WTC11 (cell line): Measurements from ENCODE around the gene LIMK1. TPM values are rescaled to one million over a fixed set of nuclear protein-coding genes. Genes with fewer than 3 reads are reported as not detected.

Experiments used
- ATAC-seq: fragments of 200-7000 bp; cut with Tn5 transposase; 2 replicates; pipeline ENCODE4 v1.10.0; 2021; ENCODE audit warnings: mild to moderate bottlenecking, moderate library complexity
- CTCF ChIA-PET: fragments of 300-600 bp; sonication (Branson Sonifier 250); formaldehyde crosslinking; loops from one replicate; lab custom pipeline; 2021; ENCODE audit warnings: antibody characterized with exemption; lab: Charles Lee
- POLR2A ChIA-PET: fragments of 350-600 bp; sonication (Branson Sonifier 250); formaldehyde crosslinking; loops from one replicate; lab custom pipeline; 2021; ENCODE audit warnings: antibody characterized with exemption; lab: Charles Lee
- DNase-seq: peaks from one replicate; pipeline ENCODE4 v3.0.0; 2021; ENCODE audit warnings: low spot score
- H3K27ac Mint-ChIP-seq: 2 replicates; pipeline ENCODE4 v1.8.0; 2021; ENCODE audit warnings: mixed read lengths
- H3K27me3 Mint-ChIP-seq: 2 replicates; pipeline ENCODE4 v1.8.0; 2021; ENCODE audit warnings: low read depth, mild to moderate bottlenecking, moderate library complexity, mixed read lengths
- H3K36me3 Mint-ChIP-seq: 2 replicates; pipeline ENCODE4 v1.8.0; 2021; ENCODE audit warnings: mixed read lengths
- H3K4me1 Mint-ChIP-seq: 2 replicates; pipeline ENCODE4 v1.8.0; 2022; ENCODE audit warnings: mixed read lengths
- H3K4me3 Mint-ChIP-seq: 2 replicates; pipeline ENCODE4 v1.8.0; 2021; ENCODE audit warnings: mild to moderate bottlenecking, moderate library complexity, mixed read lengths
- H3K9me3 Mint-ChIP-seq: 2 replicates; pipeline ENCODE4 v1.8.0; 2021; ENCODE audit warnings: mixed read lengths
- ATF1 ChIP-seq: sonication (generic); formaldehyde crosslinking; IDR thresholded peaks from 2 replicates; pipeline ENCODE4 v1.8.1; 2023; ENCODE audit warnings: mild to moderate bottlenecking, moderate library complexity, missing genetic modification reagents
- FOXK1 ChIP-seq: sonication (generic); formaldehyde crosslinking; IDR thresholded peaks from 2 replicates; pipeline ENCODE4 v1.8.0; 2022; ENCODE audit warnings: mild to moderate bottlenecking, moderate library complexity, missing genetic modification reagents
- FOXP1 ChIP-seq: sonication (generic); formaldehyde crosslinking; IDR thresholded peaks from 2 replicates; pipeline ENCODE4 v1.8.0; 2022; ENCODE audit warnings: missing genetic modification reagents, mild to moderate bottlenecking, moderate library complexity, borderline replicate concordance
- GABPB1 ChIP-seq: sonication (generic); formaldehyde crosslinking; IDR thresholded peaks from 2 replicates; pipeline ENCODE4 v1.8.1; 2023; ENCODE audit warnings: mild to moderate bottlenecking, missing genetic modification reagents
- JUN ChIP-seq: sonication (generic); formaldehyde crosslinking; IDR thresholded peaks from 2 replicates; pipeline ENCODE4 v1.8.0; 2023; ENCODE audit warnings: mild to moderate bottlenecking, missing genetic modification reagents
- KAT7 ChIP-seq: sonication (generic); formaldehyde crosslinking; IDR thresholded peaks from 2 replicates; pipeline ENCODE4 v1.8.1; 2023; ENCODE audit warnings: missing genetic modification reagents, mild to moderate bottlenecking, borderline replicate concordance
- MXD4 ChIP-seq: fragments of 250-450 bp; sonication (Bioruptor Pico); IDR thresholded peaks from 2 replicates; pipeline ENCODE4 v1.8.0; 2021; ENCODE audit warnings: mild to moderate bottlenecking, moderate library complexity, borderline replicate concordance
- NR2C2 ChIP-seq: sonication (generic); formaldehyde crosslinking; IDR thresholded peaks from 2 replicates; pipeline ENCODE4 v1.8.0; 2022; ENCODE audit warnings: mild to moderate bottlenecking, missing genetic modification reagents
- OVOL2 ChIP-seq: fragments of 250-450 bp; sonication (Bioruptor Pico); IDR thresholded peaks from 2 replicates; pipeline ENCODE4 v1.9.0; 2021; ENCODE audit warnings: mild to moderate bottlenecking, borderline replicate concordance
- RORB ChIP-seq: fragments of 250-450 bp; sonication (Bioruptor Pico); IDR thresholded peaks from 2 replicates; pipeline ENCODE4 v1.9.0; 2021; ENCODE audit warnings: mild to moderate bottlenecking
- SOX15 ChIP-seq: fragments of 250-450 bp; sonication (Bioruptor Pico); IDR thresholded peaks from 2 replicates; pipeline ENCODE4 v1.9.0; 2021; ENCODE audit warnings: mild to moderate bottlenecking
- TP53 ChIP-seq: sonication (generic); formaldehyde crosslinking; IDR thresholded peaks from 2 replicates; pipeline ENCODE4 v1.8.1; 2023; ENCODE audit warnings: mild to moderate bottlenecking, missing genetic modification reagents
- ZNF138 ChIP-seq: sonication (generic); formaldehyde crosslinking; conservative IDR thresholded peaks from 2 replicates; pipeline ENCODE4 v1.8.1; 2022; ENCODE audit warnings: mild to moderate bottlenecking, moderate library complexity, missing genetic modification reagents
- ZNF219 ChIP-seq: sonication (generic); formaldehyde crosslinking; IDR thresholded peaks from 2 replicates; pipeline ENCODE4 v1.8.0; 2023; ENCODE audit warnings: missing genetic modification reagents, mild to moderate bottlenecking, borderline replicate concordance
- ZNF416 ChIP-seq: fragments of 250-450 bp; sonication (Bioruptor Pico); IDR thresholded peaks from 2 replicates; pipeline ENCODE4 v1.9.0; 2021; ENCODE audit warnings: mild to moderate bottlenecking, inconsistent platforms
- total RNA-seq: library from RNA; stranded (reverse); gene quantifications from 3 replicates; pipeline ENCODE4 v1.2.3, GENCODE V29; 2021
- TF ChIP-seq, protein P1 (sequence below): sonication (generic); formaldehyde crosslinking; IDR thresholded peaks from 2 replicates; pipeline ENCODE4 v1.8.0; 2022; ENCODE audit warnings: mild to moderate bottlenecking, missing genetic modification reagents
- TF ChIP-seq, protein P2 (sequence below): sonication (generic); formaldehyde crosslinking; IDR thresholded peaks from 2 replicates; pipeline ENCODE4 v1.8.1; 2023; ENCODE audit warnings: mild to moderate bottlenecking, missing genetic modification reagents, moderate library complexity
- TF ChIP-seq, protein P3 (sequence below): sonication (generic); formaldehyde crosslinking; IDR thresholded peaks from 2 replicates; pipeline ENCODE4 v1.8.0; 2023; ENCODE audit warnings: mild to moderate bottlenecking, missing genetic modification reagents
- TF ChIP-seq, protein P4 (sequence below): sonication (generic); formaldehyde crosslinking; IDR thresholded peaks from 2 replicates; pipeline ENCODE4 v1.8.1; 2022; ENCODE audit warnings: low read depth, mild to moderate bottlenecking, moderate library complexity, missing genetic modification reagents, borderline replicate concordance
- TF ChIP-seq, protein P5 (sequence below): sonication (generic); formaldehyde crosslinking; IDR thresholded peaks from 2 replicates; pipeline ENCODE4 v1.8.1; 2023; ENCODE audit warnings: mild to moderate bottlenecking, missing genetic modification reagents, moderate library complexity
- TF ChIP-seq, protein P6 (sequence below): sonication (generic); formaldehyde crosslinking; IDR thresholded peaks from 2 replicates; pipeline ENCODE4 v1.8.1; 2023; ENCODE audit warnings: mild to moderate bottlenecking, missing genetic modification reagents, borderline replicate concordance
- TF ChIP-seq, protein P7 (sequence below): fragments of 250-450 bp; sonication (Bioruptor Pico); IDR thresholded peaks from 2 replicates; pipeline ENCODE4 v2.1.2; 2022; ENCODE audit warnings: mild to moderate bottlenecking, moderate library complexity

The LIMK1 gene
- total RNA-seq, 1 experiment from 2014 or later: 85.4 TPM

DNA sequence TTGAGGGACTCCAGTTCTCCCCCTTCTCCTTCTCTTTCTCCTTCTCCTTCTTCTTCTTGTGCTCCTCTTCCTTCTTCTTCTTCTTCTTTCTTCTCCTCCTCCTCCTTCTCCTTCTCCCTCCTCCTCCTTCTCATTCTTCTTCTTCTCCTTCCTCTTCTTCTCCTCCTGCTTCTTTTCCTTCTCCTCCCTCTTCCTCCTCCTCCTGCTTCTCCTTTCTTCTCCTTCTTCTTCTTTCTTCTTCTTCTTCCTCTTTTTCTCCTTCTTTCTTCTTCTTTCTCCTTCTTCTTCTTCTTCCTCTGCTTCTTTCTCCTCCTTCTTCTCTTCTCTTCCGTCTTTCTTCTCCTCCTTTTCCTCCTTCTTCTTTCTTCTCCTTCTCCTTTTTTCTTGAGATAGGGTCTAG is 25.6 kb upstream of the LIMK1 start:
- Mint-ChIP-seq H3K4me1 (no peaks in the 10 kb centered on the region), H3K27ac (no peak overlapping the region), H3K9me3 (no peaks in the 10 kb centered on the region), H3K27me3 (no peaks in the 10 kb centered on the region), H3K36me3 (no peaks in the 10 kb centered on the region), H3K4me3 (no peak overlapping the region)
- ChIA-PET CTCF (interaction anchor here (0.9 to 1.4 kb wide), 2 partner anchors 148 to 343 kb away, joined by 3 to 5 read pairs; no protein-coding TSS in a partner anchor), POLR2A (interaction anchor here (0.6 kb wide), 1 partner anchor 89 kb away, joined by 3 read pairs; no protein-coding TSS in a partner anchor)
- DNase-seq (no peak), ATAC-seq (no peak)
- TF ChIP-seq, protein P1, sequence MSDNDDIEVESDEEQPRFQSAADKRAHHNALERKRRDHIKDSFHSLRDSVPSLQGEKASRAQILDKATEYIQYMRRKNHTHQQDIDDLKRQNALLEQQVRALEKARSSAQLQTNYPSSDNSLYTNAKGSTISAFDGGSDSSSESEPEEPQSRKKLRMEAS (CRISPR knock-in tag): no peak
- TF ChIP-seq RORB (CRISPR knock-in tag) (no peak), ZNF416 (no peak), TP53 (CRISPR knock-in tag) (no peak), ZNF138 (CRISPR knock-in tag) (no peak), FOXK1 (CRISPR knock-in tag) (no peak), GABPB1 (CRISPR knock-in tag) (no peak), OVOL2 (no peak)
- TF ChIP-seq, protein P2, sequence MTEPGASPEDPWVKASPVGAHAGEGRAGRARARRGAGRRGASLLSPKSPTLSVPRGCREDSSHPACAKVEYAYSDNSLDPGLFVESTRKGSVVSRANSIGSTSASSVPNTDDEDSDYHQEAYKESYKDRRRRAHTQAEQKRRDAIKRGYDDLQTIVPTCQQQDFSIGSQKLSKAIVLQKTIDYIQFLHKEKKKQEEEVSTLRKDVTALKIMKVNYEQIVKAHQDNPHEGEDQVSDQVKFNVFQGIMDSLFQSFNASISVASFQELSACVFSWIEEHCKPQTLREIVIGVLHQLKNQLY (CRISPR knock-in tag): no peak
- TF ChIP-seq, protein P3, sequence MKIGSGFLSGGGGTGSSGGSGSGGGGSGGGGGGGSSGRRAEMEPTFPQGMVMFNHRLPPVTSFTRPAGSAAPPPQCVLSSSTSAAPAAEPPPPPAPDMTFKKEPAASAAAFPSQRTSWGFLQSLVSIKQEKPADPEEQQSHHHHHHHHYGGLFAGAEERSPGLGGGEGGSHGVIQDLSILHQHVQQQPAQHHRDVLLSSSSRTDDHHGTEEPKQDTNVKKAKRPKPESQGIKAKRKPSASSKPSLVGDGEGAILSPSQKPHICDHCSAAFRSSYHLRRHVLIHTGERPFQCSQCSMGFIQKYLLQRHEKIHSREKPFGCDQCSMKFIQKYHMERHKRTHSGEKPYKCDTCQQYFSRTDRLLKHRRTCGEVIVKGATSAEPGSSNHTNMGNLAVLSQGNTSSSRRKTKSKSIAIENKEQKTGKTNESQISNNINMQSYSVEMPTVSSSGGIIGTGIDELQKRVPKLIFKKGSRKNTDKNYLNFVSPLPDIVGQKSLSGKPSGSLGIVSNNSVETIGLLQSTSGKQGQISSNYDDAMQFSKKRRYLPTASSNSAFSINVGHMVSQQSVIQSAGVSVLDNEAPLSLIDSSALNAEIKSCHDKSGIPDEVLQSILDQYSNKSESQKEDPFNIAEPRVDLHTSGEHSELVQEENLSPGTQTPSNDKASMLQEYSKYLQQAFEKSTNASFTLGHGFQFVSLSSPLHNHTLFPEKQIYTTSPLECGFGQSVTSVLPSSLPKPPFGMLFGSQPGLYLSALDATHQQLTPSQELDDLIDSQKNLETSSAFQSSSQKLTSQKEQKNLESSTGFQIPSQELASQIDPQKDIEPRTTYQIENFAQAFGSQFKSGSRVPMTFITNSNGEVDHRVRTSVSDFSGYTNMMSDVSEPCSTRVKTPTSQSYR: no peak
- TF ChIP-seq, protein P4, sequence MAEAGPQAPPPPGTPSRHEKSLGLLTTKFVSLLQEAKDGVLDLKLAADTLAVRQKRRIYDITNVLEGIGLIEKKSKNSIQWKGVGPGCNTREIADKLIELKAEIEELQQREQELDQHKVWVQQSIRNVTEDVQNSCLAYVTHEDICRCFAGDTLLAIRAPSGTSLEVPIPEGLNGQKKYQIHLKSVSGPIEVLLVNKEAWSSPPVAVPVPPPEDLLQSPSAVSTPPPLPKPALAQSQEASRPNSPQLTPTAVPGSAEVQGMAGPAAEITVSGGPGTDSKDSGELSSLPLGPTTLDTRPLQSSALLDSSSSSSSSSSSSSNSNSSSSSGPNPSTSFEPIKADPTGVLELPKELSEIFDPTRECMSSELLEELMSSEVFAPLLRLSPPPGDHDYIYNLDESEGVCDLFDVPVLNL (CRISPR knock-in tag): no peak
- TF ChIP-seq, protein P5, sequence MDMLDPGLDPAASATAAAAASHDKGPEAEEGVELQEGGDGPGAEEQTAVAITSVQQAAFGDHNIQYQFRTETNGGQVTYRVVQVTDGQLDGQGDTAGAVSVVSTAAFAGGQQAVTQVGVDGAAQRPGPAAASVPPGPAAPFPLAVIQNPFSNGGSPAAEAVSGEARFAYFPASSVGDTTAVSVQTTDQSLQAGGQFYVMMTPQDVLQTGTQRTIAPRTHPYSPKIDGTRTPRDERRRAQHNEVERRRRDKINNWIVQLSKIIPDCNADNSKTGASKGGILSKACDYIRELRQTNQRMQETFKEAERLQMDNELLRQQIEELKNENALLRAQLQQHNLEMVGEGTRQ (CRISPR knock-in tag): no peak
- TF ChIP-seq, protein P6, sequence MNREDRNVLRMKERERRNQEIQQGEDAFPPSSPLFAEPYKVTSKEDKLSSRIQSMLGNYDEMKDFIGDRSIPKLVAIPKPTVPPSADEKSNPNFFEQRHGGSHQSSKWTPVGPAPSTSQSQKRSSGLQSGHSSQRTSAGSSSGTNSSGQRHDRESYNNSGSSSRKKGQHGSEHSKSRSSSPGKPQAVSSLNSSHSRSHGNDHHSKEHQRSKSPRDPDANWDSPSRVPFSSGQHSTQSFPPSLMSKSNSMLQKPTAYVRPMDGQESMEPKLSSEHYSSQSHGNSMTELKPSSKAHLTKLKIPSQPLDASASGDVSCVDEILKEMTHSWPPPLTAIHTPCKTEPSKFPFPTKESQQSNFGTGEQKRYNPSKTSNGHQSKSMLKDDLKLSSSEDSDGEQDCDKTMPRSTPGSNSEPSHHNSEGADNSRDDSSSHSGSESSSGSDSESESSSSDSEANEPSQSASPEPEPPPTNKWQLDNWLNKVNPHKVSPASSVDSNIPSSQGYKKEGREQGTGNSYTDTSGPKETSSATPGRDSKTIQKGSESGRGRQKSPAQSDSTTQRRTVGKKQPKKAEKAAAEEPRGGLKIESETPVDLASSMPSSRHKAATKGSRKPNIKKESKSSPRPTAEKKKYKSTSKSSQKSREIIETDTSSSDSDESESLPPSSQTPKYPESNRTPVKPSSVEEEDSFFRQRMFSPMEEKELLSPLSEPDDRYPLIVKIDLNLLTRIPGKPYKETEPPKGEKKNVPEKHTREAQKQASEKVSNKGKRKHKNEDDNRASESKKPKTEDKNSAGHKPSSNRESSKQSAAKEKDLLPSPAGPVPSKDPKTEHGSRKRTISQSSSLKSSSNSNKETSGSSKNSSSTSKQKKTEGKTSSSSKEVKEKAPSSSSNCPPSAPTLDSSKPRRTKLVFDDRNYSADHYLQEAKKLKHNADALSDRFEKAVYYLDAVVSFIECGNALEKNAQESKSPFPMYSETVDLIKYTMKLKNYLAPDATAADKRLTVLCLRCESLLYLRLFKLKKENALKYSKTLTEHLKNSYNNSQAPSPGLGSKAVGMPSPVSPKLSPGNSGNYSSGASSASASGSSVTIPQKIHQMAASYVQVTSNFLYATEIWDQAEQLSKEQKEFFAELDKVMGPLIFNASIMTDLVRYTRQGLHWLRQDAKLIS (CRISPR knock-in tag): no peak

DNA sequence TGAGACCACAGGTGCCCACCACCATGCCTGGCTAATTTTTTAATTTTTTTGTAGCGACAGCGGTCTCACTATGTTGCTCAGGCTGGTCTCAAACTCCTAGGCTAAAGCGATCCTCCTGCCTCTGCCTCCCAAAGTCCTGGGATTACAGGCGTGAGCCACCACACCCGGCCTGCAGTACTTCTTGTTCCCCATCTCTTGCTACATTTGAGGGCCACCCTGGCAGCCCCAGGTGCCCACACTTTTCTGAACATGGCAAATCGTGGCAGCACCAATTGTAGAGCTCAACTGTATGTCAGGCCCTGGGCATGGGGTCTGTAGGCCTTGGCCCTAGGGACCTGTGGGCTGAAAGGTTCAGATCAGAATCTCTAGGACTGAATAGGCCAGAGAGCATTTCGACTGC is 25.1 kb upstream of the LIMK1 start:
- Mint-ChIP-seq H3K27ac (no peak overlapping the region), H3K36me3 (no peaks in the 10 kb centered on the region), H3K4me1 (no peaks in the 10 kb centered on the region), H3K27me3 (no peaks in the 10 kb centered on the region), H3K9me3 (no peaks in the 10 kb centered on the region), H3K4me3 (no peak overlapping the region)
- DNase-seq: no peak
- no peak for ATAC-seq
- ChIA-PET CTCF (interaction anchor here (0.7 to 3.3 kb wide), 3 partner anchors 32 to 342 kb away, joined by 3 to 15 read pairs (median 3); no protein-coding TSS in a partner anchor), POLR2A (no interaction called here)
- TF ChIP-seq NR2C2 (CRISPR knock-in tag) (no peak), MXD4 (no peak), KAT7 (CRISPR knock-in tag) (no peak), FOXP1 (CRISPR knock-in tag) (no peak), TP53 (CRISPR knock-in tag) (no peak), SOX15 (CRISPR knock-in tag) (no peak), ATF1 (CRISPR knock-in tag) (no peak), ZNF219 (no peak), JUN (CRISPR knock-in tag) (no peak)
- TF ChIP-seq, protein P7, sequence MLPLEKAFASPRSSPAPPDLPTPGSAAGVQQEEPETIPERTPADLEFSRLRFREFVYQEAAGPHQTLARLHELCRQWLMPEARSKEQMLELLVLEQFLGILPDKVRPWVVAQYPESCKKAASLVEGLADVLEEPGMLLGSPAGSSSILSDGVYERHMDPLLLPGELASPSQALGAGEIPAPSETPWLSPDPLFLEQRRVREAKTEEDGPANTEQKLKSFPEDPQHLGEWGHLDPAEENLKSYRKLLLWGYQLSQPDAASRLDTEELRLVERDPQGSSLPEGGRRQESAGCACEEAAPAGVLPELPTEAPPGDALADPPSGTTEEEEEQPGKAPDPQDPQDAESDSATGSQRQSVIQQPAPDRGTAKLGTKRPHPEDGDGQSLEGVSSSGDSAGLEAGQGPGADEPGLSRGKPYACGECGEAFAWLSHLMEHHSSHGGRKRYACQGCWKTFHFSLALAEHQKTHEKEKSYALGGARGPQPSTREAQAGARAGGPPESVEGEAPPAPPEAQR (CRISPR knock-in tag): no peak
